ENCODE measurements around the gene CSNK1A1.

DNA sequence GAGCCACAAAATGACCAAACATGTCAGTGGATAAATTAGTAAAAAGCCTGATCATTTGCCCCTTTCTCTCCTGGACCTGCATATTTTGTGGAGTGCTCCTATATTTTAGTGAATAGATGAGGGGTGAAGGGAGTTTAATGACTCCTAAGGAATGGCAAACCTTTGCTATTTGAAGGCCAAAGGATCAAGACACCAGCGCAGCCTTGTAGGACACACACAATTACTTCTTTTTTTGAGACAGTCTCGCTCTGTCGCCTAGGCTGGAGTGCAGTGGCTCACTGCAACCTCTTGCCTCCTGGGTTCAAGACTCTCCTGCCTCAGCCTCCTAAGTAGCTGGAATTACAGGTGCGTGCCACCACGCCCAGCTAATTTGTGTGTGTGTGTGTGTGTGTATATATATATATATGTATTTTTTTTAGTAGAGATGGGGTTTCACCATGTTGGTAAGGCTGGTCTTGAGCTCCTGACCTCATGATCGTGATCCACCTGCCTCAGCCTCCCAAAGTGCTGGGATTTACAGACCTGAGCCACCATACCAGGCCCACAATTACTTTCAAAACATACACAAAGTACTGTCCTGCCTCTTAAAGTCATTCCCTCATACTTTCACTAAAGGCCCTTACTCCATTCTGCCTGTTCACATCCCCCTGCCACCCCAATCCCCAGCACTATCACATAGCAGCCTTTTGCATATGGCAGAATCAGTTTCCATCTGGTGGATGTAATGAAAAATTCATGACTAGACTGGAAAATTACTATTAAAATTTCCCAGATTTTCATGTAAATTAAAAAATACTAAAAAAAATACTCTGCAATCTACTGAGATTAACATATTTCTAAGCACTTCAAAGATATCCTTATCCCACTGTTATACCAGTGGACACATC, 60.4 kb downstream of the CSNK1A1 start:
- TF ChIP-seq, protein P1, sequence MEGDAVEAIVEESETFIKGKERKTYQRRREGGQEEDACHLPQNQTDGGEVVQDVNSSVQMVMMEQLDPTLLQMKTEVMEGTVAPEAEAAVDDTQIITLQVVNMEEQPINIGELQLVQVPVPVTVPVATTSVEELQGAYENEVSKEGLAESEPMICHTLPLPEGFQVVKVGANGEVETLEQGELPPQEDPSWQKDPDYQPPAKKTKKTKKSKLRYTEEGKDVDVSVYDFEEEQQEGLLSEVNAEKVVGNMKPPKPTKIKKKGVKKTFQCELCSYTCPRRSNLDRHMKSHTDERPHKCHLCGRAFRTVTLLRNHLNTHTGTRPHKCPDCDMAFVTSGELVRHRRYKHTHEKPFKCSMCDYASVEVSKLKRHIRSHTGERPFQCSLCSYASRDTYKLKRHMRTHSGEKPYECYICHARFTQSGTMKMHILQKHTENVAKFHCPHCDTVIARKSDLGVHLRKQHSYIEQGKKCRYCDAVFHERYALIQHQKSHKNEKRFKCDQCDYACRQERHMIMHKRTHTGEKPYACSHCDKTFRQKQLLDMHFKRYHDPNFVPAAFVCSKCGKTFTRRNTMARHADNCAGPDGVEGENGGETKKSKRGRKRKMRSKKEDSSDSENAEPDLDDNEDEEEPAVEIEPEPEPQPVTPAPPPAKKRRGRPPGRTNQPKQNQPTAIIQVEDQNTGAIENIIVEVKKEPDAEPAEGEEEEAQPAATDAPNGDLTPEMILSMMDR (IDR thresholded peaks at IDR 0.05 in 4 of 5, conservative IDR thresholded peaks at IDR 0.05 in 1 of 5) = no peak
- no peak for TF ChIP-seq POLR2A (IDR thresholded peaks at IDR 0.05)
